Thyroid gland (tissue), 4 donors: Measurements from ENCODE around the gene KCNQ2. TPM values are rescaled to one million over a fixed set of nuclear protein-coding genes. Genes with fewer than 3 reads are reported as not detected.

Source experiments
- DNase-seq, 2 donors: peaks; one replicate each; pipeline ENCODE4 v3.0.0-alpha.2; 2019
- H3K27ac ChIP-seq, 3 donors: fragments of 200-600 bp; sonication (generic); 1 replicate in 2 of 3; 2 replicates in 1 of 3; pipeline ENCODE4 v1.5.1; 2016 to 2019; ENCODE audit warnings: mild to moderate bottlenecking in 1 of 3, moderate library complexity in 1 of 3
- H3K27me3 ChIP-seq: fragments of 200-600 bp; sonication (generic); one replicate; pipeline ENCODE4 v1.5.1; 2019
- H3K36me3 ChIP-seq, 2 donors: fragments of 200-600 bp; sonication (generic); one replicate each; pipeline ENCODE4 v1.5.1; 2016 to 2019
- H3K4me1 ChIP-seq, 2 donors: fragments of 200-600 bp; sonication (generic); one replicate each; pipeline ENCODE4 v1.5.1; 2017 to 2019
- H3K4me3 ChIP-seq, 3 donors: fragments of 200-600 bp; sonication (generic); replicated peaks in 1 of 3; 1 replicate in 2 of 3; 2 replicates in 1 of 3; pipeline ENCODE4 v1.5.1; 2016; ENCODE audit warnings: mild to moderate bottlenecking in 1 of 3
- H3K9me3 ChIP-seq: fragments of 200-600 bp; sonication (generic); one replicate; pipeline ENCODE4 v1.5.1; 2017
- POLR2A ChIP-seq, 2 donors: fragments of 450-650 bp; IDR thresholded peaks; one replicate each; pipeline ENCODE4 v1.6.1; 2017; ENCODE audit warnings: antibody characterized with exemption in 2 of 2, mild to moderate bottlenecking in 2 of 2, moderate library complexity in 1 of 2
- WGBS, 2 donors: methylation state at CpG; one replicate each; pipeline ENCODE4 v1.1.5; 2017; 5-methylcytosine and 5-hydroxymethylcytosine counted together
- intact Hi-C: fragments of 100-400 bp; cut with DNase I; formaldehyde crosslinking; loops from one replicate; pipeline ENCODE4 v1.15.1; 2023
- total RNA-seq, 4 donors: library from RNA; depleted of rRNA; stranded (reverse); fragments of >200 nt; gene quantifications; one replicate each; pipeline ENCODE4 v1.2.3, GENCODE V29; 2016
- TF ChIP-seq, protein P1 (sequence below), 6 experiments: fragments of 200-600 bp in 3 of 6; fragments of 450-650 bp in 3 of 6; sonication (generic) in 3 of 6; IDR thresholded peaks; one replicate each; pipeline ENCODE4 v1.5.1; 2016 to 2019; ENCODE audit warnings: antibody characterized with exemption in 6 of 6, mild to moderate bottlenecking in 2 of 6, inconsistent platforms in 1 of 6, moderate library complexity in 1 of 6

Gene KCNQ2
- total RNA-seq, 4 donors from 2014 or later, result 0.11 to 0.27 TPM; not detected in 2

DNA sequence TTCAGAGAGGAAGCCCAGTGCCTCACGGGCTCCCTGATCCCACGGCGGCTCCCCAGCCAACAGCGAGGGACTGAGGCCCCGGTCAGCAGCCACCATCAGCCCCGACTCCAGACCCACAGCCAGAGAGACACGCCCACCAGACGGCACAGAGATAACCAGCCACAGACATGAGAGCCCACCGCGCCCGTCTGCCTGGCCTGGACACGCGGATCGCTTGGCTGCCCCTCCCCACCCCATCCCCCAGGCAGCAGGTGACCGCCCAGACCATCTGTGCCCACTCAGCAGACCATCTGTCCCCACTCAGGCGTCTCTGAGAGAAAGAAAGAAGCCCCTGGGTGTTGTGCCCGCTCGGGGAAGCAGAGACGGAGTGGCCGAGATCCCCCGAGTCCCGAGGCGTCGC lies 55.8 kb downstream of the KCNQ2 start:
- TF ChIP-seq POLR2A (IDR thresholded peaks at IDR 0.05), result no peak
- TF ChIP-seq, protein P1, sequence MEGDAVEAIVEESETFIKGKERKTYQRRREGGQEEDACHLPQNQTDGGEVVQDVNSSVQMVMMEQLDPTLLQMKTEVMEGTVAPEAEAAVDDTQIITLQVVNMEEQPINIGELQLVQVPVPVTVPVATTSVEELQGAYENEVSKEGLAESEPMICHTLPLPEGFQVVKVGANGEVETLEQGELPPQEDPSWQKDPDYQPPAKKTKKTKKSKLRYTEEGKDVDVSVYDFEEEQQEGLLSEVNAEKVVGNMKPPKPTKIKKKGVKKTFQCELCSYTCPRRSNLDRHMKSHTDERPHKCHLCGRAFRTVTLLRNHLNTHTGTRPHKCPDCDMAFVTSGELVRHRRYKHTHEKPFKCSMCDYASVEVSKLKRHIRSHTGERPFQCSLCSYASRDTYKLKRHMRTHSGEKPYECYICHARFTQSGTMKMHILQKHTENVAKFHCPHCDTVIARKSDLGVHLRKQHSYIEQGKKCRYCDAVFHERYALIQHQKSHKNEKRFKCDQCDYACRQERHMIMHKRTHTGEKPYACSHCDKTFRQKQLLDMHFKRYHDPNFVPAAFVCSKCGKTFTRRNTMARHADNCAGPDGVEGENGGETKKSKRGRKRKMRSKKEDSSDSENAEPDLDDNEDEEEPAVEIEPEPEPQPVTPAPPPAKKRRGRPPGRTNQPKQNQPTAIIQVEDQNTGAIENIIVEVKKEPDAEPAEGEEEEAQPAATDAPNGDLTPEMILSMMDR (IDR thresholded peaks at IDR 0.05), result no peak
- intact Hi-C loops, result no loop called here
- H3K4me1 ChIP-seq, result no peaks in the 10 kb centered on the region
- H3K4me3 ChIP-seq, result no peak overlapping the region
- no peaks in the 10 kb centered on the region for H3K27me3 ChIP-seq
- H3K27ac ChIP-seq, result no peak overlapping the region
- no peaks in the 10 kb centered on the region for H3K36me3 ChIP-seq
- WGBS, 2 donors, result 62 to 78% methylated on average over 16 to 17 of the region's 24 CpGs
- no peak for DNase-seq
- no peaks in the 10 kb centered on the region for H3K9me3 ChIP-seq

- no peaks in the 10 kb centered on the region for H3K4me1 ChIP-seq
- no peak overlapping the region for H3K27ac ChIP-seq
- H3K36me3 ChIP-seq, result no peaks in the 10 kb centered on the region
- no peaks in the 10 kb centered on the region for H3K27me3 ChIP-seq
- no peak overlapping the region for H3K4me3 ChIP-seq
- DNase-seq, result no peak
- H3K9me3 ChIP-seq, result no peaks in the 10 kb centered on the region
- intact Hi-C loops, result no loop called here
- TF ChIP-seq, protein P1 (IDR thresholded peaks at IDR 0.05), result no peak
- no peak for TF ChIP-seq POLR2A (IDR thresholded peaks at IDR 0.05)
- 82% methylated on average over 15 to 25 of the region's 32 CpGs for WGBS, 2 donors
These were observed 56.6 kb downstream of the KCNQ2 start for GRCh38 chr20:63415647-63416391.

DNA sequence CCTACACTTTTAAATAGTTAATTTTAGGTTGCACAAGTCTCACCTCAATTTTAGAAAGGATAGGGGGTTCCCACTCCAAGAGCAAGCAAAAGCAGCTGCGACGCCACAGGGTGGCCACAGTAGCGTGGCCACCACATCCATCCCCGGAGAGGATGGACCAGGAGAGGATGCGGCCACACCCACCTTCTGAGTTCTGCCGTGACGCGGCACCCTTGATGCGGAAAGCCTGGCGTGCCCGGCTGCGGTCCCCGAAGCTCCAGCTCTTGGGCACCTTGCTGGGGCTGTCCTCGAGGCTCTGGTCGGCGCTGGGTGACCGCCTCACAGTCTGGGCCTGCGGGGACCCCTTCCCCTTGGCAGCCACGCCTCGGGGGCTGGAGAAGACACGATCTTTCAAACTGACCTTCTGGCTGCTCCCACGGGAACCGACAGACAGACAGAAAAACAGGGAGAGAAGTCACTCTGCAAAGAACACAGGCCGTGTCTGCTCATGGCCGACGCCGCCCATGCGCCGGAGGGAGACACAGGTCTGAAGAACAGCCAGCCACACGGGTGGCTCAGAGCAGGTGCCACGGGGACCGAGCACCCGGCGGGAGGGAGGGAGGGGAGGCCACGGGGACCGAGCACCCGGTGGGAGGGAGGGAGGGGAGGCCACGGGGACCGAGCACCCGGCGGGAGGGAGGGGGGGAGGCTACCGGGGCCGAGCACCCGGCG lies 57.6 kb downstream of the KCNQ2 start:
- no peaks in the 10 kb centered on the region for H3K27me3 ChIP-seq

DNA sequence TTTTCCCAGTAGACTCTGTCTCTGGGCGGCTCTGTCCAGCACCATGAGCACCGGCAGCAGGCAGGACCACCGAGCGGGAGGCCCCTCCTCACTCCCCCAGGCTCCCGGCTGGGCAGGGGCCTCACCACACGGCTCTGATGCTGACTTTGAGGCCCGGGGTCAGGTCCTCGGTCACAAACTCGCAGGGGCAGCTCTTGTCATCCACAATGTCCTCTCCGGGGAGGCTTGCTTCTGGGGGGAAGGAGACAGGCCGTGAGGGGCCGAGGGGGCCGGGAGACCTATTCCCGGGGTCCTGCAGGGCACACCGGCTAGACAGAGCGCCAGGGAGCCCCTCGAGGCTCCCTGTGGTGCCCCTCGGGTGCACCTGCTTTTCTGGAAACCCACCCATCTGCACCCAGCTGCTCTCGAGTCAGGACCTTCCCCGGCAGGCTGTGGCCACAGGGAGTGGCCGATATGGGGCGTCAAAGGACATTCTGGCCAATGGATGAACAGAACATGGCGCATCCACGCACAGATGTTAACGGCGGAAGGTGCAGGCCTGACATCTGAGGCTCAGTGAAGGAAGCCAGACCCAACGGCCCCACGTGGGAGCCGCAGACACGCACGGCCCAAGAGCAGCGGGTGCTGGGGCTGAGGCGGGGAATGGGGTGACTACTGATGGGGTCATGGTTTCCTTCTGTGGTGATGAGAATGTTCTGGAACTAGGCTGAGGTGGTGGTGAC lies 58.3 kb downstream of the KCNQ2 start:
- 79 to 93% methylated on average over 19 to 29 of the region's 33 CpGs for WGBS, 2 donors
- Histone ChIP-seq H3K36me3 (no peaks in the 10 kb centered on the region), H3K4me1 (no peaks in the 10 kb centered on the region), H3K27ac (no peak overlapping the region), H3K27me3 (no peaks in the 10 kb centered on the region), H3K9me3 (no peaks in the 10 kb centered on the region), H3K4me3 (no peak overlapping the region)
- intact Hi-C loops, result no loop called here
- TF ChIP-seq, protein P1 (IDR thresholded peaks at IDR 0.05), result no peak
- TF ChIP-seq POLR2A (IDR thresholded peaks at IDR 0.05), result no peak
- DNase-seq, result no peak

More for the DNA sequence above, 57.6 kb downstream of the KCNQ2 start:
- H3K4me1 ChIP-seq, result no peaks in the 10 kb centered on the region
- intact Hi-C loops, result no loop called here
- DNase-seq, result no peak
- H3K36me3 ChIP-seq, result no peaks in the 10 kb centered on the region
- H3K9me3 ChIP-seq, result no peaks in the 10 kb centered on the region
- H3K4me3 ChIP-seq, result no peak overlapping the region
- TF ChIP-seq, protein P1 (IDR thresholded peaks at IDR 0.05), result no peak
- TF ChIP-seq POLR2A (IDR thresholded peaks at IDR 0.05), result no peak
- WGBS, 2 donors, result 87 to 90% methylated on average over 12 to 30 of the region's 45 CpGs
- no peak overlapping the region for H3K27ac ChIP-seq
